GM19043 (cell line): Measurements from ENCODE around the gene CENPA.
"Not testable (repeated sequence)": the region's sequence is repeated elsewhere in the genome, so short reads cannot be mapped to it uniquely, and the experiment has no call there.

Source experiments
- ATAC-seq: cut with Tn5 transposase; IDR thresholded peaks from one replicate; pipeline ENCODE4 v1.9.1; 2021; ENCODE audit warnings: low read depth; ENCODE audit not compliant: unreplicated experiment

Gene CENPA

GRCh38 chr2:26759845-26760244 lies 26.0 kb upstream of the CENPA start:
- ATAC-seq, result no peak

- not testable (repeated sequence) for ATAC-seq
Observed at GRCh38 chr2:26760991-26761390, 24.9 kb upstream of the CENPA start.

GRCh38 chr2:26763019-26763418 lies 22.8 kb upstream of the CENPA start:
- no peak for ATAC-seq

GRCh38 chr2:26764078-26764887 lies 21.6 kb upstream of the CENPA start, which contains the start of gene SLC35F6:
Gene SLC35F6 (plus strand): TSS chr2:26764284. CDS start chr2:26764350, 66 bp downstream.
- ATAC-seq, result no peak

- no peak for ATAC-seq
Observed at GRCh38 chr2:26764906-26765305, 20.9 kb upstream of the CENPA start.

- ATAC-seq, result no peak
Observed at GRCh38 chr2:26765475-26766200, 20.2 kb upstream of the CENPA start.

- no peak for ATAC-seq
Observed at GRCh38 chr2:26767129-26767528, 18.7 kb upstream of the CENPA start.

GRCh38 chr2:26767894-26768487 lies 17.9 kb upstream of the CENPA start:
- no peak for ATAC-seq

- ATAC-seq, result no peak
Observed at GRCh38 chr2:26768759-26769088, 17.1 kb upstream of the CENPA start.

GRCh38 chr2:26769089-26769761 lies 16.6 kb upstream of the CENPA start:
- no peak for ATAC-seq

- no peak for ATAC-seq
Observed at GRCh38 chr2:26770986-26771586, 14.8 kb upstream of the CENPA start.

- ATAC-seq, result no peak
Observed at GRCh38 chr2:26772064-26773001, 13.5 kb upstream of the CENPA start.

GRCh38 chr2:26776195-26776800 lies 9.6 kb upstream of the CENPA start:
- ATAC-seq, result no peak

- no peak for ATAC-seq
Observed at GRCh38 chr2:26778098-26778497, 7.8 kb upstream of the CENPA start.

GRCh38 chr2:26778507-26778906 lies 7.3 kb upstream of the CENPA start:
- ATAC-seq, result no peak

- no peak for ATAC-seq
Observed at GRCh38 chr2:26780203-26780760, 5.6 kb upstream of the CENPA start.

- ATAC-seq, result no peak
Observed at GRCh38 chr2:26782876-26783704, 2.8 kb upstream of the CENPA start.
